GM21447 (cell line): Measurements from ENCODE around the gene SYNGR3.
"Not testable (repeated sequence)": the region's sequence is repeated elsewhere in the genome, so short reads cannot be mapped to it uniquely, and the experiment has no call there.

Source experiments
- ATAC-seq: cut with Tn5 transposase; IDR thresholded peaks from one replicate; pipeline ENCODE4 v1.9.1; 2021; ENCODE audit not compliant: unreplicated experiment

The SYNGR3 gene, protein sequence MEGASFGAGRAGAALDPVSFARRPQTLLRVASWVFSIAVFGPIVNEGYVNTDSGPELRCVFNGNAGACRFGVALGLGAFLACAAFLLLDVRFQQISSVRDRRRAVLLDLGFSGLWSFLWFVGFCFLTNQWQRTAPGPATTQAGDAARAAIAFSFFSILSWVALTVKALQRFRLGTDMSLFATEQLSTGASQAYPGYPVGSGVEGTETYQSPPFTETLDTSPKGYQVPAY

DNA sequence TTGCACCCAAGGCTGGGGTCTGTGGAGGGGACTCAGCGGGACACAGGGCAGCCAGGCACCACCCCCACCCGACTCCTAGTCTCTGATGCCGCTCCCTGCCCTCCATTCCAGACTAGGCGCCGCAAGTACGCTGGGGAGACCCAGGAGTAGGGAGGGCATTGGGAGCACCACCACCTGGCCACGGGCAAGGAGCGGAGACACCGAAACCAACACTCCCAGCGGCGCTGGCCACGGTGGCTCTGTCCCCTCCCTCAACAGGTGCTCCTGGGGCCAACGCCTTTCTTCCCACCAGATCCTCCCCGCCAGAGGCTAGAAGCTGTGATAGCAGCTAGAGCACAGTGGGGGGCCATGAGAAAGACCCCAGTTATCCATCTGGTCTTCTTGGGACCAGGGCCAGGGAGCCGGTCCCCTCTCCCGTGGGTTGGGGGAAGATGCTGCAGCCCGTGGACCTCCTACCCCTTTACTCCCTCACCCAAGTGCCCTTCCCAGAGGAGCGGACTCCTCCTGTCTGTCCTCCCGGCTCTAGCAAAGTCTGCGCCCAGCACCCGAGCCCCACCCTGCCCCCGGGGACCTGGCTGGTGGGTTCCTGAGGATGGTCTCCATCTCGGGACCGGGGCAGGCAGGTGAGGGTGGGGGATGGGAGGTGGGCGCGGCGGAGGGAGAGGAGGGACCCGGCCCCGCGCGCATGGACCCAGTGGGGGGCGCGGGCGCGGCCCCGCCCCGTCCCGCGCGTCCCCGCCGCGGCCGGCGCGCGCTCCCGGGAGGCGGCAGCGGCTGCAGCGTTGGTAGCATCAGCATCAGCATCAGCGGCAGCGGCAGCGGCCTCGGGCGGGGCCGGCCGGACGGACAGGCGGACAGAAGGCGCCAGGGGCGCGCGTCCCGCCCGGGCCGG is at the start of gene SYNGR3:
Gene SYNGR3, plus strand, starts transcription at position 762 of the 892 bp plus-strand sequence. CDS start 133 bp downstream, outside the sequence.
- no peak for ATAC-seq

DNA sequence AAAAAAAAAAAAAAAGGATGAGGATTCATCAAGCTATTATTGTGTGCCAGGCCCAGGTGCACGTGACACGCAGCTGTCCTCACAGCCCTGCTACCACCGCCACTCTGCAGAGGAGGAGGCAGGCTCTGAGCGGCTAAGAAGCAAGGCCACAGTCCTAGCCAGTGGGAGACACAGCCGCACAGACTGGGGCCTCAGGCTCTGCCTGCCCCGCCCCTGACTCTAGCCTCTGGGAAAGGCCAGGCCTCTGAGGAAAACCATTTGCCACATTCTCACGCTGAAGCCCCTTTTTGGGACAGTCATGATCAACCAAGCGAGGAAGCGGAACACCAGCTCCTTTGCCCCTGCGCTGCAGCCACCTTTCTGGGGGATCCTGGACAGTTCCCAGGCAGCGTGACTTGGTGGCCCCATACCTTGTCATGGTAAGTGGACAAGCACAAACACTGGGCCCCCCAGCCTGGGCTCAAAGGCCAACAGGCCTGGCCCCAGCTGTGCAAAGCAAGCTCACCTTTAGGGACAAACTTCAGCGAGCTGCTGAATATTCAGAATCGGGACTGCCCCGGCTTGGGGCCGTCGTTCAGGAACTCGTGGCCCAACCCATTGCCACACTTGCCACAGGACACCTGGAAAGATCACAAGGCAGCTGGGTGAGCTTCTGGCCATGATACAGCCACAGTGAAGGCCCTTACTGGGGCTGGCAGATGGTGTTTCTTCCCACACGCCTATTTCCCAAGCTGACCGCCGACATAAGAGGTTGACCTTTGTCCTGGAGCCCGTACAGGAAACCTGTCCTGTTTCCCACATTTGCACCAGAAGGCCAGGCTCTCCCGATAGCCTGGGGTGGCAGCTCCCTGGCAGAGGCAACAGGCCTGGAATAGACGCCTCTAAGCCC is 49.3 kb upstream of the SYNGR3 start:
- no peak for ATAC-seq

GRCh38 chr16:1941162-1942046 is 48.4 kb upstream of the SYNGR3 start:
- ATAC-seq = no peak

GRCh38 chr16:1942047-1942809 is 47.5 kb upstream of the SYNGR3 start:
- ATAC-seq = no peak

DNA sequence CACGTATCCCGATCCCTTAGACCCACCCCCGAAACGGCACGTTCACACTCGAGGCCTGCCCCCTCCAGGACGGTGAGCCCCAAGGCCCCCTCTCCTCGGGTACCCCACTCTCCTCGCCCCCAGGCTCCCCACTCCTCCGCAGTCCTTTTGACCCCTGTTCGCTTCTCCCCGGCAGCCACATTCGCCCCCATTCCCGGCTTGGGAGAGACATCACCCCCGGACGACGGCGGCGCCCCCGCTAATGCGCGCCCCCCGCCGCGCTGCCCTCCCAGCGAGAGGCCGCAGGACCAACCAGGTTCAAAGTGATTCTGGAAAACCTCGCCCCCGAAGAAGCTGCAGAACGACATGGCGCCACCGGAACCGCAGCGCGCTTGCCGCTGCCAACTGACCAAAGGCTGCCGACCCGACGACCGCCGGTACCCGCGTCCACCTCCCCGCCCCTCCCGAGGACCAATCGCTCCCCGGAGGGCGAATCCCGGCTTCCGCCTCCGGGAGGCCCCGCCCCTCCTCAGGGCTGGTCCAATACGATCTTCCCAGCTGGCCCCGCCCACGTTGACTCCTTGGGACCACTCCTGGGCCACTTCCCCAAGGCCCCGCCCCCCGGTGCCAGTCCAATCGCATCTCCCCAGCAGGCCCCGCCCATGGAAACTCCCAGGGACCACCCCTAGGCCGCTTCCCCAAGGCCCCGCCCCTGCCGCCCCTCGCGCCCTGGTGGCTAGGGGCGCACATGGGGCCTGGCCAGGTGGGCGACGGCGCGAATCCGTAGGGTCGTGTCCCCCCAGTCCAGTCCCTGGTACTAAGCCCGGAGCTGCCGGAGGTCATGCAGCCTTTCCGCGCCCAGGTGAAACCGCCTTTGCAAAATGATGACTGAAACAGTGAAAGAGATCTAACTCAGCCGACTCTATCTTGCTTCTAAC is 46.7 kb upstream of the SYNGR3 start, which contains the start of gene MSRB1:
Gene MSRB1, minus strand, starts transcription at position 390 of the 917 bp plus-strand sequence. Its CDS starts 43 bp downstream, at position 347.
- peak; percentile 86 for ATAC-seq

- ATAC-seq = no peak
Observed at GRCh38 chr16:1944612-1945199, 45.1 kb upstream of the SYNGR3 start.

DNA sequence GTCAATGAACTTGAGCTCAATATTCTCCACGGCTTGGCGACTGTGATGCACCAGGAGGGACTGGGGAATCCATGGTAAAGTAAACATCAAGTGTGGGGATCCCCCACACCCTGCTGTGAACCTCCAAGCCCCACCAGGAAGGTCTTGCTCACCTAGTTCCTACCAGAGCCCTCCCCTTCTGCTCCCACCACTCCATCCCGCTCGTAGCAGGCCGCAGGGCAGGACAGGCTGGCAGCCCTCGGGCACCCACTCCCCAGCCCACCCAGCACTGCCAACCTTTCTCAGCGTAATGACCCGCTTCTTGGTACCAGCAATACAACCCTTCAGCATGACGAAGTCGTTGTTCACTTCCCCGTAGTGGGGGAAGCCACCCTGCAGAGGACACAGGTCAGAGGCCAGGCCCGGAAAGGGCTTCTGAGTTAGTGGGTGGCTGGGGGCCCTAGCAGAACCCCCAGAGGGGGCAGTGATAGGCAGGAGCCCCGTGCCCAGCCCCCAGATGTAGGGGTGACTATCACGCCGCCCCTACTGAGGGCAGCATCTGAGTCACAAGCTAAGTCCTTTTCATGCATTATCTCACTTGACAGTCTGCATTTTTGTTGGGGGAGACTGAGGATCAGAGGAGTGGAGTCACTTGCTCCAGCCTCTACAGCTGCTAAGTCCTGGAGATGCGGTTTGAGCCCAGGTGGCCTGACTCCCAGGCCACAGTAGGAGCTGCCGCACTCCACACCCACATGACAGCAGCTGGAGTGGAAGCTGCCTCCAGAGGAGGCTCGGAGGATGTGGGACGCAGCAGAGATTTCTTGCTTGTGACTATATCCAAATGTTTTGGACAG is 44.0 kb upstream of the SYNGR3 start:
- no peak for ATAC-seq

DNA sequence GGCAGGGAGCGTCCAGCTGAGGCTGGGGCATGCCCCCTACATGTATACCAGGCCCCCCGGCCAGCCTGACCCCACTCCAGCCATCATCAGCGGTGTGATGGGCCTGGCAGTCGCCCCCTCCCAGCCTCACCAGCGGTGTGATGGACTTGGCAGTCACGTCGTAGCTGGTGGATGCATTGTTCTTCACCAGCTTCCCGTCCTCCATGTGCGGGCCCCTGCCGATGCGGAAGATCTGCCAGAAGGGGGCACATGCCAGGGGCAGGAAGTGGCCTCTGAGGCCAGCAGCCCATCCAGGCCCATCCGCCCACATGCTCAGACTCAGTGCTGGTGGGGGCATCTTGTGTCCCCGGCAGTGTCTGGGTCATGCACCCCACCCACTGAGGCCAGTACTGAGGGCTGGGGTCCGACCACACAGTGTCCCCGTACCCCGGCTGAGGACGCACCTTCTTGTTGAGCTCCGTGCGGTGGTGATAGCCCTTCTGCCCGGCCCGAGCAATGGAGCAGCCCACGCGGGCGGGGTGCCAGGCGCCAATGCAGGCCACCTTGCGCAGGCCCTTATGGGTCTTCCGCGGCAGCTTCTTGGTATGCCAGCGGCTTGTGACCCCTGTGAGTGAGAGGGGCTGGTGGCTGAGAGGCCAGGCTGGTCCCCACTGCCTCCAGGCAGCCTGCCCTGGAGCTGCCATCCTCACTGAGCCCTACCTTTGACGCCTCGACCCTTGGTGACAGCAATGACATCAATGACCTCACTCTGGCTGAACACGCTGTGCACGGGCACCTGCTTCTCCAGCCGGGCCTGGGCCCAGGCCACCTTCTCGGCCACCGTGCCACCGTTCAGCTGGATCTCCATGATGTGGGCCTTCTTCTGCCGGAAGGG is 43.0 kb upstream of the SYNGR3 start:
- ATAC-seq = no peak

DNA sequence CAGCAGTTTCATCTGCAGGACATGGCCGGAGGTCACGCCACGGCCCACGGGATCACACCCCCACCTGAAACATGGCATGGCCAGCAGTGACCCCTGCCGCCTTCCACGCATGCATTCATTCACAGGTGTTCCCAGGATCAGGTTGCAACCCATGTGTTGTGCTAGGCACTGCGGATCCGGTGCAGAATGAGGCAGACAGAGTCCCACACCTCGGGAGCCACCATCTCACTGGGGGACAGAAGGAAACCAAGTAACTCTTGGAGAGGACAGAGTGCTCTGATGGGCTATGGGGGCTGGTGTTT is 42.5 kb upstream of the SYNGR3 start:
- ATAC-seq = no peak

GRCh38 chr16:1949507-1949906 is 40.3 kb upstream of the SYNGR3 start:
- ATAC-seq = no peak

DNA sequence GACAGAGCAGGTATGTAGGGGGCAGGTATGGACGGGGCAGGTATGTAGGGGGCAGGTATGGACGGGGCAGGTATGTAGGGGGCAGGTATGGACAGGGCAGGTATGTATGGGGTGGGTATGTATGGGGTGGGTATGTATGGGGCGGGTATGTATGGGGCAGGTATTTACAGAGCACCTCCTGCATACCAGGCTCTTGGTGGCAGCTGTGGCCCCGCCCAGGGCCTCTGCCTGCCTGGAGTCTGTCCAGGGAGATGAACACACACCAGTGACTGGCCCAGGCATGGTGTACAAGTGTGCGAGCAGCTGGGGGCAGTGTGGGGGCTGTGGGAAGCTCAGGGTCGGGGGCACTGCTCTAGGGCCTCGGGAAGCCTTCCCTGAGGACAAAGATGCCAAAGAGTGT is 39.7 kb upstream of the SYNGR3 start:
- ATAC-seq = no peak

DNA sequence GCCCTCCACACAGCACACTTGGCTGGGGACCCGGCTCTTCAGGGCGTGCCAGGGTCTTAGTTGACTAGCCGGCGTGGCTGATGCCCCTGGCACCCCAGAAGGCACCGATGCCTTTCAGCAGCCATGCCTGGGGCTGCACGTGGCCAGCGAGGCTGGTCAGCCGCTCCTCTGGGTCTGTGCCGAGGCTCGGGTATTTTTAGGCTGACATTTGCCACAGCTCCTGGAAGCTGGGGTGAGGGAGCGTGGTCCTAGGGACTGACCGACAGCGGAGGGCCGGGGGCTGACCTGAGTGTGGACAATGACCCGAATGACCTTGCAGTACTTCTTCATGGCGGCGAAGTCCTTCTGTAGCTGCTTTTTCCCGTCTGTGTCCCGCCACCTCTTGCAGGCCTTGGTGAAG is 39.2 kb upstream of the SYNGR3 start:
- no peak for ATAC-seq

DNA sequence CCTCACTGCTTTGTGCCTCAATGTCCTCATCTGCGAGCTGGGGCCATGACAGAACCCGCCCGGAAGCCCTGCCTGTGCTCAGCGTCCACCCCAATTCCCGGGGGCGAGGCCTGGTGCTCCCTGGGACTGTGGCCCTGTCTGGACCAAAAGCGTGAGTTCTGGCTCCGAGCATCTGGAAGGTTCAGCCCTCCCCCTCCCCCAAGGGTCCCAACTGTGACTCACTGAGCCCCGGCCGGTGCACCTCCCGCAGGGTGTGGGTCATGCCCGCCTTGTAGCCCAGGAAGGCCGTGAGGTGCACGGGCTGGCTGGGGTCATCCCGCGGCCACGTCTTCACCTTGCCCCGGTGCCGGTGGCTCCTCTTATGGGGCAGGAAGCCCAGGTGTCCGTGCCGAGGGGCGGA is 36.0 kb upstream of the SYNGR3 start:
- ATAC-seq = no peak

- ATAC-seq = not testable (repeated sequence)
Observed at GRCh38 chr16:1957434-1958142, 32.2 kb upstream of the SYNGR3 start.

- not testable (repeated sequence) for ATAC-seq
Observed at GRCh38 chr16:1958143-1958491, 31.7 kb upstream of the SYNGR3 start.

DNA sequence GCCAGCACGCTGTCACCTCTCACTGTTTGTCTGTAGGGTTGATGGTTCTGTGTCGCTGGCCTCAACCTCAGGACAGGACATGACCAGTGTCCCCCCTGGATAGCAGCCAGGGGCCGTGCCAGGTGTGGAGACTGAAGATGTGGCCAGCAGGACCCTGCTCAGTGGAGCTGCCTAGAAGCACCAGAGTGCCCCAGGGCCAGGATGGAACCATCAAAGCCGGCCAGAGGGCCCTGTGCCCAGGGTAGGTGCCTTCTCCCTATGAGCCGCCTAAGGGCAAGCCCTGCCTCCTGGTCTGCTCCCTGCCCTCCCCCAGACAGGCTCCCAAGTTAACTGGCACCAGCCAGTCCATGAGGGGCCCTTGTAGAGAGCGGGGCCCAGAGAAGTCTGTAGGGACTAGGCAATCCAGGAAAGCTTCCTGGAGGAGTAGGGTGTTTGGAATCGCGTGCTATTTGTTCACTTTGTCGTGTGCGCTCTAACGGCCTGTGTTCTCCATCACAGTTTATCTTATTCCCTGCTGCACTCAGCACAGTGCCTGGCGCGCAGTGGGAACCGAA is 31.0 kb upstream of the SYNGR3 start:
- ATAC-seq = no peak
